Liver (tissue), 3 donors: ENCODE measurements around the gene CDH3.

Experiments
- ATF3 ChIP-seq: IDR thresholded peaks from 2 replicates; pipeline ENCODE4 v1.6.1; 2016; ENCODE audit warnings: antibody characterized with exemption
- CTCF ChIP-seq: fragments of 150-350 bp; IDR thresholded peaks from 2 replicates; pipeline ENCODE4 v1.5.1; 2017; ENCODE audit warnings: improper control_type of control experiment, low read depth, low read length; ENCODE audit not compliant: missing input control
- GABPA ChIP-seq, 2 donors: IDR thresholded peaks in 1 of 2; conservative IDR thresholded peaks in 1 of 2; 2 replicates each; pipeline ENCODE4 v1.6.1; 2016; ENCODE audit warnings: antibody characterized with exemption in 2 of 2, mild to moderate bottlenecking in 1 of 2, moderate library complexity in 1 of 2
- JUND ChIP-seq, 2 donors: IDR thresholded peaks; 2 replicates each; pipeline ENCODE4 v1.6.1; 2016; ENCODE audit warnings: antibody characterized with exemption in 2 of 2
- MAX ChIP-seq: IDR thresholded peaks from 2 replicates; pipeline ENCODE4 v1.6.1; 2016; ENCODE audit warnings: antibody characterized with exemption
- SP1 ChIP-seq: IDR thresholded peaks from 2 replicates; pipeline ENCODE4 v1.6.1; 2018; ENCODE audit warnings: antibody characterized with exemption, mild to moderate bottlenecking
- donor health status: healthy.
- donor health status: healthy.

GRCh38 chr16:68733570-68733969, 88.5 kb downstream of the CDH3 start:
- TF ChIP-seq CTCF, result no peak
- TF ChIP-seq GABPA (IDR thresholded peaks at IDR 0.05 in 1 of 2, conservative IDR thresholded peaks at IDR 0.05 in 1 of 2), result no peak
- no peak for TF ChIP-seq ATF3
- no peak for TF ChIP-seq SP1
- no peak for TF ChIP-seq JUND (IDR thresholded peaks at IDR 0.05)
- no peak for TF ChIP-seq MAX
